Thoracic aorta (tissue), 2 donors: ENCODE data around the gene ZNF248. TPM values are rescaled to one million over a fixed set of nuclear protein-coding genes. Genes with fewer than 3 reads are reported as not detected.
"Not testable (repeated sequence)": the region's sequence is repeated elsewhere in the genome, so short reads cannot be mapped to it uniquely, and the experiment has no call there.

Experiments used
- ATAC-seq: fragments of 150-250 bp; one replicate; pipeline ENCODE4 v1.8.0; 2017; ENCODE audit warnings: low read depth; ENCODE audit not compliant: insufficient number of reproducible peaks, low FRiP score
- DNase-seq: peaks from one replicate; pipeline ENCODE4 v3.0.0-alpha.2; 2020; ENCODE audit warnings: low spot score
- H3K27ac ChIP-seq, 2 donors: fragments of 200-600 bp; sonication (generic); 1 replicate in 1 of 2; 2 replicates in 1 of 2; pipeline ENCODE4 v1.5.1; 2016; ENCODE audit warnings: mild to moderate bottlenecking in 2 of 2, moderate library complexity in 2 of 2
- H3K27me3 ChIP-seq: fragments of 200-600 bp; sonication (generic); replicated peaks from 2 replicates; pipeline ENCODE4 v1.6.0; 2016; ENCODE audit warnings: mild to moderate bottlenecking; ENCODE audit not compliant: insufficient read depth
- H3K36me3 ChIP-seq: fragments of 200-600 bp; sonication (generic); one replicate; pipeline ENCODE4 v1.5.1; 2016
- H3K4me1 ChIP-seq, 2 donors: fragments of 200-600 bp; sonication (generic); 1 replicate in 1 of 2; 2 replicates in 1 of 2; pipeline versions ENCODE4 v1.5.1 to v1.6.0; 2016; ENCODE audit warnings: low read depth in 2 of 2, mild to moderate bottlenecking in 1 of 2; ENCODE audit not compliant: control insufficient read depth in 1 of 2
- H3K4me3 ChIP-seq: fragments of 200-600 bp; sonication (generic); 2 replicates; pipeline ENCODE4 v1.5.1; 2016; ENCODE audit warnings: mild to moderate bottlenecking
- H3K9me3 ChIP-seq: fragments of 200-600 bp; sonication (generic); 2 replicates; pipeline ENCODE4 v1.5.1; 2016
- CTCF ChIP-seq: fragments of 200-600 bp; sonication (generic); IDR thresholded peaks from one replicate; pipeline ENCODE4 v1.5.1; 2019; ENCODE audit warnings: antibody characterized with exemption
- total RNA-seq, 2 donors: library from RNA; depleted of rRNA; stranded (reverse); fragments of >200 nt; gene quantifications; one replicate each; pipeline versions ENCODE4 v1.1.0 to v1.2.3, GENCODE V29; 2016

Gene ZNF248
- total RNA-seq, 2 donors from 2014 or later = 16.4 to 21.2 TPM

- DNase-seq (no peak), ATAC-seq (no peak)
- no peaks in the 10 kb centered on the region for H3K36me3 ChIP-seq
- no peaks in the 10 kb centered on the region for H3K4me1 ChIP-seq
- H3K27me3 ChIP-seq = no peaks in the 10 kb centered on the region
- no peaks in the 10 kb centered on the region for H3K9me3 ChIP-seq
- TF ChIP-seq CTCF = no peak
- H3K27ac ChIP-seq = no peak overlapping the region
- H3K4me3 ChIP-seq = no peak overlapping the region
Observed at GRCh38 chr10:37865957-37866803, 8.8 kb upstream of the ZNF248 start.

DNA sequence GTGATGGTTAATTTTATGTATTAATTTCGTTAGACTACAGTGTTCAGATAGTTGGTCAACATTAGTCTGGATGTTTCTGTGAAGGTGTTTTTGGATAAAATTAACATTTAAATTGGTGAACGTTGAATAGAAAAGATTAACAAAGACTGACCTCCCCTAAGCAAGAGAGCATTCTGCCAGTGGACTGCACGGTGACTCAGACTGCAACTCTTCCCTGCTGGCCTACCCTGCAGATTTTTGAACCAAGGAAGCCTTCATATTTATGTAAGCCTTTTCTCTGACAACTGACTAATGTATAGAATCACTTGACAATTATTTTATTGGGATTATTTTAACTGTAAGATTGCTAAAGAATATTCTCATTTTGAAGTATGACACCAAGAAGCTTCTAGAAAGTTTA lies 7.9 kb upstream of the ZNF248 start:
- ATAC-seq = no peak
- TF ChIP-seq CTCF = no peak

GRCh38 chr10:37860494-37861190 lies 3.2 kb upstream of the ZNF248 start:
- ATAC-seq (no peak), DNase-seq (no peak)
- Histone ChIP-seq H3K9me3 (no peaks in the 10 kb centered on the region), H3K36me3 (no peaks in the 10 kb centered on the region), H3K4me1 (peaks cover 10 to 17% of the 10 kb centered on the region in 2 donors), H3K27ac (peak overlapping the region; percentile 26 to 42), H3K27me3 (no peaks in the 10 kb centered on the region), H3K4me3 (no peak overlapping the region)
- no peak for TF ChIP-seq CTCF

More for the DNA sequence above, 7.9 kb upstream of the ZNF248 start:
- no peak overlapping the region for H3K27ac ChIP-seq
- no peaks in the 10 kb centered on the region for H3K36me3 ChIP-seq
- H3K9me3 ChIP-seq = no peaks in the 10 kb centered on the region
- no peak for DNase-seq
- H3K4me3 ChIP-seq = no peak overlapping the region
- no peaks in the 10 kb centered on the region for H3K27me3 ChIP-seq
- no peaks in the 10 kb centered on the region for H3K4me1 ChIP-seq

GRCh38 chr10:37859270-37859669 lies 1.9 kb upstream of the ZNF248 start:
- not testable (repeated sequence) for H3K4me3 ChIP-seq, H3K27me3 ChIP-seq, ATAC-seq, H3K36me3 ChIP-seq, DNase-seq, H3K9me3 ChIP-seq
- Histone ChIP-seq H3K4me1 (peaks cover 20 to 29% of the 10 kb centered on the region in 2 donors), H3K27ac (peak overlapping the region in 1 of 2 donors; percentile 100)

- no peak for ATAC-seq
- Histone ChIP-seq H3K27ac (peak overlapping the region; percentile 99 to 100), H3K27me3 (no peaks in the 10 kb centered on the region), H3K4me1 (peaks cover 20 to 33% of the 10 kb centered on the region in 2 donors), H3K9me3 (no peaks in the 10 kb centered on the region), H3K4me3 (peak overlapping the region; percentile 96), H3K36me3 (no peaks in the 10 kb centered on the region)
- TF ChIP-seq CTCF = no peak
- DNase-seq = no peak
Observed at GRCh38 chr10:37856881-37857286, 526 bp downstream of the ZNF248 start.
